CD8-positive, alpha-beta memory T cell (primary cell): ENCODE results near the gene SCAI. TPM values are rescaled to one million over a fixed set of nuclear protein-coding genes. Genes with fewer than 3 reads are reported as not detected.
"Not testable (repeated sequence)": the region's sequence is repeated elsewhere in the genome, so short reads cannot be mapped to it uniquely, and the experiment has no call there.

ENCODE experiments used
- CTCF ChIA-PET: fragments of 350-600 bp; sonication (Branson Sonifier 250); formaldehyde crosslinking; loops from one replicate; lab custom pipeline; 2021; ENCODE audit warnings: antibody characterized with exemption; lab: Charles Lee
- POLR2A ChIA-PET: fragments of 350-600 bp; sonication (Branson Sonifier 250); formaldehyde crosslinking; loops from one replicate; lab custom pipeline; 2021; ENCODE audit warnings: antibody characterized with exemption; lab: Charles Lee
- DNase-seq, 5 donors: peaks; one replicate each; pipeline versions ENCODE4 v3.0.0 to v3.0.0-alpha.2; 2020 to 2022; ENCODE audit warnings: mixed read lengths in 1 of 5
- H3K27ac ChIP-seq: one replicate; pipeline ENCODE4 v1.7.0; 2013; ENCODE audit warnings: low read depth, mild to moderate bottlenecking, low read length, moderate library complexity
- H3K27me3 ChIP-seq: 2 replicates; pipeline ENCODE4 v1.7.0; 2013; ENCODE audit warnings: low read length, mild to moderate bottlenecking; ENCODE audit not compliant: insufficient read depth, poor library complexity, severe bottlenecking
- H3K36me3 ChIP-seq: 2 replicates; pipeline ENCODE4 v1.7.0; 2013; ENCODE audit warnings: mild to moderate bottlenecking, low read length, moderate library complexity; ENCODE audit not compliant: insufficient read depth
- H3K4me1 ChIP-seq: 2 replicates; pipeline ENCODE4 v1.7.0; 2013; ENCODE audit warnings: mild to moderate bottlenecking, low read length, moderate library complexity; ENCODE audit not compliant: insufficient read depth
- H3K4me3 ChIP-seq: 2 replicates; pipeline ENCODE4 v1.7.0; 2013; ENCODE audit warnings: mild to moderate bottlenecking, low read length
- H3K9me3 ChIP-seq: 2 replicates; pipeline ENCODE4 v1.7.0; 2013; ENCODE audit warnings: mild to moderate bottlenecking, low read length
- H3K27ac Mint-ChIP-seq, 8 donors: one replicate each; pipeline ENCODE4 v1.8.0; 2020 to 2021; ENCODE audit warnings: mixed read lengths in 8 of 8, mild to moderate bottlenecking in 6 of 8, inconsistent platforms in 3 of 8, moderate library complexity in 3 of 8
- H3K27me3 Mint-ChIP-seq, 2 donors: one replicate each; pipeline ENCODE4 v1.8.0; 2020 to 2021; ENCODE audit warnings: mixed read lengths in 2 of 2, mild to moderate bottlenecking in 1 of 2, moderate library complexity in 1 of 2
- H3K36me3 Mint-ChIP-seq, 3 donors: one replicate each; pipeline ENCODE4 v1.8.0; 2020 to 2021; ENCODE audit warnings: mixed read lengths in 3 of 3, inconsistent platforms in 1 of 3, mild to moderate bottlenecking in 1 of 3
- H3K4me1 Mint-ChIP-seq, 3 donors: one replicate each; pipeline ENCODE4 v1.8.0; 2020 to 2021; ENCODE audit warnings: mixed read lengths in 3 of 3, inconsistent platforms in 1 of 3, mild to moderate bottlenecking in 1 of 3
- H3K4me3 Mint-ChIP-seq, 7 donors: one replicate each; pipeline ENCODE4 v1.8.0; 2020 to 2021; ENCODE audit warnings: mixed read lengths in 7 of 7, mild to moderate bottlenecking in 6 of 7, moderate library complexity in 4 of 7, inconsistent platforms in 2 of 7
- H3K9me3 Mint-ChIP-seq, 5 donors: one replicate each; pipeline ENCODE4 v1.8.0; 2020 to 2022; ENCODE audit warnings: mixed read lengths in 5 of 5, mild to moderate bottlenecking in 3 of 5, moderate library complexity in 2 of 5, inconsistent platforms in 1 of 5
- polyA plus RNA-seq: library from polyadenylated mRNA; unstranded; fragments of 300-500 nt; fragmentation: Illumina TruSeq; gene quantifications from one replicate; pipeline ENCODE4 v1.2.3, GENCODE V29; 2021
- total RNA-seq, 2 experiments: library from RNA; stranded (reverse); gene quantifications; one replicate each; pipeline ENCODE4 v1.2.3, GENCODE V29; 2021

SCAI gene
- 1 to 10 TPM; 8.3 to 8.5 TPM for total RNA-seq
- polyA plus RNA-seq = 0.72 TPM

DNA sequence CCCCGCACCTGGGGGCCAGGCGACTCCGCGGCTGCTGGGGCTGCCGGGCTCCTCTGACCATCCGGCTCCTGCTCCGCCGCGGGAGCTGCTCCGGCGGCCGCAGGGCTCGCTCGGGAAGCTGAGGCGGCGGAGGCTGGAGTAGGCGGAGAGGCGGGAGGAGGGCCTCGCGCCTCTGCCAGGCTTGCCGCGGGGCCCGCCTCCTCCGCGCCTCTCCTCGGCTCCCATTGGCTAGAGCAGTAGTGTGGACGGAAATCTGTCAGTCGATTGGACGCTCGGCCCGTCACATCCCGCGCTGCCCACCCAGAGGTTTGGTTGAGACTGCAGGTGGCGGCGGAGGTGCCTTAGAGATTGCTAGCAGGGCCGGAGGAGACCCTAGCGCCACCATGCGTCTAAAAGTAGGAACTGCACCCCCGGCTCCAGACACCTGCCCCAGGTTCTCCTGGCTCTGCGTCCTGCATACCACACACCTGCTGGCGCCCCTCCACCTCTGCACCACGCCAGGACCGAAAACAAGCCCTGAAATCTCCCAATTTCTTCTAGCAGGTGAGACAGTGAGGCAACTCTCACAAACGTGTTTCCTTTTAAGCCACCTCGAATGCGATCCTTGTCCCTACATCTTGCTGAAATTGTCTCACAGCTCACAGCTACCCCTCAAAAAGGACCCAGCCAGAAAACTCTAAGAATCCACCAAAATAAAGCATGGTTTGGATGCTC lies at the start of gene SCAI:
Gene SCAI (minus strand): TSS at position 152 of the 714 bp plus-strand sequence. CDS start 91 bp downstream, at position 61.
- no peaks in the 10 kb centered on the region for H3K27me3 ChIP-seq
- no peaks in the 10 kb centered on the region for H3K9me3 ChIP-seq
- peak within 1 kb of the TSS; percentile 28 to 97 (median 92) for H3K27ac Mint-ChIP-seq
- H3K27me3 Mint-ChIP-seq = no peaks in the 10 kb centered on the region
- no peak within 1 kb of the TSS for H3K27ac ChIP-seq
- POLR2A ChIA-PET = interaction anchor here (0.6 to 2.5 kb wide), 2 partner anchors 18 to 191 kb away, joined by 3 to 9 read pairs; no protein-coding TSS in a partner anchor
- no peaks in the 10 kb centered on the region for H3K9me3 Mint-ChIP-seq
- CTCF ChIA-PET = interaction anchor here (0.6 to 3.1 kb wide), 11 partner anchors 8 to 307 kb away, joined by 3 to 21 read pairs (median 3); partner anchors contain the start of gene GOLGA1
- peaks cover 0 to 18% (median 0%) of the 10 kb centered on the region in 3 donors for H3K36me3 Mint-ChIP-seq
- peaks cover 26 to 49% (median 35%) of the 10 kb centered on the region in 3 donors for H3K4me1 Mint-ChIP-seq
- DNase-seq = peak; percentile 98 to 99 (median 99)
- H3K4me3 Mint-ChIP-seq = peak within 1 kb of the TSS; percentile 89 to 99 (median 95)
- H3K36me3 ChIP-seq = peaks cover 4% of the 10 kb centered on the region
- peak within 1 kb of the TSS; percentile 35 for H3K4me3 ChIP-seq
- H3K4me1 ChIP-seq = peaks cover 15% of the 10 kb centered on the region

DNA sequence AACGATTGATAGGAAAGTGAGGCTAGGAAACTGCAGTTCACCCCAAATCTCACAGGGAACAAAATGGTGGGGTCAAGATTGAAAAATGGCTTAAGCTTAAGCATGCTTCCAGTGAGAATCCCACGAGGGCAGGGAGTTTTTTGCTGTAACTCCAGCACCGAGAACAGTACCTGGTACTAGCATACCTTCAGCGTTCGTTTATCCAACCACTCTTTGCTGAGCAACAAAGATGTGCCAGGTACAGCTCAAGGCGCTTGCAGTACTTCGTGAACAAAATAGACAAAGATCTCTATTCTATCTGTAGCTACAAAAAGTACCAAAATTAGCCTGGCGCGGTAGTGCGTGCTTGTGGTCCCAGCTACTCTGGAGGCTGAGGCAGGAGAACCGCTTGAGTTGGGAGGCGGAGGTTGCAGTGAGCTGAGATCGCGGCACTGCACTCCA lies 47.1 kb upstream of the SCAI start:
- peak overlapping the region; percentile 89 to 99 (median 96) for H3K27ac Mint-ChIP-seq
- H3K4me1 Mint-ChIP-seq = peaks cover 46 to 85% (median 73%) of the 10 kb centered on the region in 3 donors
- peaks cover 0 to 21% (median 0%) of the 10 kb centered on the region in 3 donors for H3K36me3 Mint-ChIP-seq
- H3K27me3 ChIP-seq = no peaks in the 10 kb centered on the region
- no peaks in the 10 kb centered on the region for H3K27me3 Mint-ChIP-seq
- peak in 1 of 5 donors; percentile 37 for DNase-seq
- ChIA-PET CTCF (interaction anchor here (1.1 to 1.3 kb wide), 2 partner anchors 9 to 51 kb away, joined by 4 to 7 read pairs; partner anchors contain the start of genes HSPA5 and RABEPK), POLR2A (interaction anchor here (1.2 to 1.9 kb wide), 3 partner anchors 9 to 51 kb away, joined by 8 to 11 read pairs (median 10); partner anchors contain the start of gene HSPA5)
- no peaks in the 10 kb centered on the region for H3K9me3 Mint-ChIP-seq
- H3K27ac ChIP-seq = peak overlapping the region; percentile 97
- H3K4me1 ChIP-seq = peaks cover 68% of the 10 kb centered on the region
- peak overlapping the region; percentile 94 to 98 (median 97) for H3K4me3 Mint-ChIP-seq
- H3K9me3 ChIP-seq = no peaks in the 10 kb centered on the region
- no peaks in the 10 kb centered on the region for H3K36me3 ChIP-seq
- H3K4me3 ChIP-seq = peak overlapping the region; percentile 82

DNA sequence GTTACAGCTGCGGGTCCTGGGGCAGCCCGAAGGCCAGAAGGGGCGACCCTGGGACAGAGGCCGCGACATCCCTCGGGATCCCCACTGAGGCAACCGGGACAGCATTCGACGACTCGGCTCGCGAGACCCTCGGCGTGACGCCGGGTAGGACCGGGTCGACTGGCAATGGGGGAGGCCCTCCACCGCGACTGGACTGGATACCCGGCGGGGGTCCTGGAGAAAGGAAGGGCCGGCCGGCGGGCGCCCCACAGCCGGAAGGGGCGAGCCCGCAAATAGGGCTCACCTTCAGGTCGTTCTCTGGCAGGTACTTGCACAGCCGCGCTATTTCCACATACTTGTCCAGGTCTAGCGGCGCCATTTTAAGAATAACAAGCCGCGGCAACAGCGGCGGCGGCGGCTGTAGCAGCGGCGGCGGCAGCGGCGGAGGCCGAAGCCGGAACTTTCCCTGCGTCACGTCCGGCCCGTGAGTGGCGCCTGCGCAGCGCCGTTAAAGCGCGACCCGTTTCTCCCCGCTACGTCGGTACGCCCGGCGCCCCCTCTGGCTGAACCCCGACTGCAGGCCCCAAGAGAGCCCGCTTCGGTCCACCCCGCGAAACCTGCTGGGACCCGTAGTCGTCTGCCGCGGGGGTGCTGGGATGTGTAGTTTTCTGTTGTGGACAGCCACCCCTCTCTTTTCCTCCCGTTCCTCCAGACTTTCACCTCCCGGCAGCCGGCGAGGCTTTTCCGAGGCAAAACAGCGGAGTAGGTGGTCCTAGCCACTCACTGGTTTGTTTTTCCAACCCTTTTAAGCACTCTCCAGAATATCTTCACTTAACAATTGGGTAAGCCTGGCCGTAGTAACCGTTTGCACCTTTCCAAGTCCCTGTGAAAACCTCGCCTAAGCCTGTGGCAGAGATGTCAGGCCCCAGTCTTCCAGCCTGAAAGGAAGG lies 46.3 kb upstream of the SCAI start, which contains the start of gene PPP6C:
Gene PPP6C (minus strand): TSS at position 443 of the 929 bp plus-strand sequence. CDS start 85 bp downstream, at position 358.
- Histone ChIP-seq H3K4me3 (peak within 1 kb of the TSS; percentile 98), H3K4me1 (peaks cover 64% of the 10 kb centered on the region), H3K27ac (peak within 1 kb of the TSS; percentile 97), H3K9me3 (no peaks in the 10 kb centered on the region), H3K36me3 (no peaks in the 10 kb centered on the region), H3K27me3 (no peaks in the 10 kb centered on the region)
- Mint-ChIP-seq H3K9me3 (no peaks in the 10 kb centered on the region), H3K4me3 (peak within 1 kb of the TSS; percentile 94 to 98 (median 97)), H3K36me3 (peaks cover 0 to 26% (median 0%) of the 10 kb centered on the region in 3 donors), H3K27me3 (no peaks in the 10 kb centered on the region), H3K4me1 (peaks cover 41 to 84% (median 71%) of the 10 kb centered on the region in 3 donors), H3K27ac (peak within 1 kb of the TSS; percentile 89 to 99 (median 96))
- DNase-seq = peak; percentile 96 to 98 (median 97)
- CTCF ChIA-PET = interaction anchor here (1.1 to 1.3 kb wide), 2 partner anchors 10 to 51 kb away, joined by 4 to 7 read pairs; partner anchors contain the start of genes HSPA5 and RABEPK
- POLR2A ChIA-PET = interaction anchor here (1.0 to 1.9 kb wide), 4 partner anchors 10 to 52 kb away, joined by 3 to 11 read pairs (median 9); partner anchors contain the start of gene HSPA5

DNA sequence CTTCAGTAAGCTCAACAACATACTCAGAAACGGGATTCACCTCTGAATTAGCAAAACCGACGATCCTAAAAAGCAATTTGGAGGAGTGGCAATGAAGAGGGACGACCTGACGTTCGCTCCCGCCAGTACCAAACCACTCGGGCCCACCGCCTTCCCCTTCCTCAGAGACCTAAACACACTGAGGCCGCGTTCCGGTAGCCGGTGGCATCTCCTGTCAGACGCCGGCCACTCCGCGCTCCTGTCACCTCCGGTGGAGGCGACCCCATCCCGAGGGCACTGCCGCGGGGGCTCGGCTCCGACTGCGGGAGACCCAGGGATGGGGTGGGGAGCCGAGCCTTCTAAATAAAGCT lies 45.7 kb upstream of the SCAI start:
- peak overlapping the region; percentile 98 for H3K4me3 ChIP-seq
- Mint-ChIP-seq H3K36me3 (peaks cover 0 to 27% (median 0%) of the 10 kb centered on the region in 3 donors), H3K4me3 (peak overlapping the region; percentile 94 to 98 (median 97)), H3K9me3 (no peaks in the 10 kb centered on the region), H3K27ac (peak overlapping the region; percentile 89 to 99 (median 96)), H3K27me3 (no peaks in the 10 kb centered on the region), H3K4me1 (peaks cover 40 to 82% (median 69%) of the 10 kb centered on the region in 3 donors)
- ChIA-PET POLR2A (interaction anchor here (1.0 kb wide), 1 partner anchor 11 kb away, joined by 3 read pairs; no protein-coding TSS in a partner anchor), CTCF (interaction anchor here (1.2 kb wide), 1 partner anchor 52 kb away, joined by 3 read pairs; no protein-coding TSS in a partner anchor)
- H3K9me3 ChIP-seq = no peaks in the 10 kb centered on the region
- H3K36me3 ChIP-seq = no peaks in the 10 kb centered on the region
- peak in 2 of 5 donors; percentile 35 to 47 for DNase-seq
- H3K27ac ChIP-seq = peak overlapping the region; percentile 97
- peaks cover 57% of the 10 kb centered on the region for H3K4me1 ChIP-seq
- no peaks in the 10 kb centered on the region for H3K27me3 ChIP-seq

DNA sequence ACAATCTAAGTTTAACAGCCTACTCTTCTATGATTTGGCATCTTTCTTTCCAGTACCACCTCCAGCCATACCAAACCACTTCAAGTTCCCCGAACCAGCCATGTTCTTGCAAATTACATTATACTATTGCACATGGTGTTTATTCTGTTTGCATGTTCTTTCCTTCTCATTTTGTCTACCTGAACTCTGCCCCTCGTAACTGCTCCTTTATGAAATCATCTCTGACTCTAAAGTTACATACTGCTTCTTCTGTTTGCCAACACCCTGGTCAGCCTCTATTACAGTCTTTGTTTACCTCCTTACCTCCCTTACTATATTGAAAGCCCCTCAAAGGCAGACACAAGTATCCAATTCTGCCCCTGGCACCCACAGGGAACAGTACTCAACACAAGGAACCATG lies 40.2 kb upstream of the SCAI start:
- H3K4me3 Mint-ChIP-seq = no peak overlapping the region
- H3K36me3 Mint-ChIP-seq = peaks cover 0 to 37% (median 4%) of the 10 kb centered on the region in 3 donors
- Histone ChIP-seq H3K27me3 (no peaks in the 10 kb centered on the region), H3K4me1 (peaks cover 20% of the 10 kb centered on the region), H3K27ac (no peak overlapping the region), H3K36me3 (no peaks in the 10 kb centered on the region), H3K9me3 (no peaks in the 10 kb centered on the region), H3K4me3 (no peak overlapping the region)
- H3K27me3 Mint-ChIP-seq = no peaks in the 10 kb centered on the region
- no peak for DNase-seq
- CTCF ChIA-PET = no interaction called here
- peak overlapping the region in 3 of 8 donors; percentile 0 to 90 (median 28) for H3K27ac Mint-ChIP-seq
- POLR2A ChIA-PET = no interaction called here
- H3K4me1 Mint-ChIP-seq = peaks cover 59 to 91% (median 86%) of the 10 kb centered on the region in 3 donors
- no peaks in the 10 kb centered on the region for H3K9me3 Mint-ChIP-seq

DNA sequence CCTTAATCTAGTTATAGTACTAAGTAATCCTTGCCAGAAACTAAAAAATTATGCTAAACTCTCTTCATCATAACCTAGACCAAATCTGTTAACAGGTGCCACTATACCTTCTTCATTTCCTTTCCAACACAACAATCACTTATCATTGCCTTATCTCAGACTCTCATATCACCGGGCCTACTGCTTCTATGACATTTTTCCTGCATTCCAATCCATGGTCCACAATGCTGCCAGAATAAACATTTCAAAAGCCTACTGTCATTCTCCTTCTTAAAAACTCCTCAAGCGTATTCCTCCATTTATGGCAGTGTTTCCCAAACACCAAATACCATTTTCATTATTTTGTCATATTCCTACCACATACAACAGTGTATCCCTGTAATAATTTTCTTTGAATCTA lies 39.7 kb upstream of the SCAI start:
- Mint-ChIP-seq H3K4me1 (peaks cover 63 to 92% (median 87%) of the 10 kb centered on the region in 3 donors), H3K9me3 (no peaks in the 10 kb centered on the region), H3K27me3 (no peaks in the 10 kb centered on the region), H3K27ac (peak overlapping the region in 6 of 8 donors; percentile 0 to 90 (median 12)), H3K36me3 (peaks cover 0 to 40% (median 5%) of the 10 kb centered on the region in 3 donors), H3K4me3 (no peak overlapping the region)
- H3K27me3 ChIP-seq = no peaks in the 10 kb centered on the region
- H3K4me3 ChIP-seq = no peak overlapping the region
- POLR2A ChIA-PET = no interaction called here
- no peak for DNase-seq
- H3K9me3 ChIP-seq = no peaks in the 10 kb centered on the region
- H3K36me3 ChIP-seq = no peaks in the 10 kb centered on the region
- no peak overlapping the region for H3K27ac ChIP-seq
- peaks cover 17% of the 10 kb centered on the region for H3K4me1 ChIP-seq
- CTCF ChIA-PET = no interaction called here

DNA sequence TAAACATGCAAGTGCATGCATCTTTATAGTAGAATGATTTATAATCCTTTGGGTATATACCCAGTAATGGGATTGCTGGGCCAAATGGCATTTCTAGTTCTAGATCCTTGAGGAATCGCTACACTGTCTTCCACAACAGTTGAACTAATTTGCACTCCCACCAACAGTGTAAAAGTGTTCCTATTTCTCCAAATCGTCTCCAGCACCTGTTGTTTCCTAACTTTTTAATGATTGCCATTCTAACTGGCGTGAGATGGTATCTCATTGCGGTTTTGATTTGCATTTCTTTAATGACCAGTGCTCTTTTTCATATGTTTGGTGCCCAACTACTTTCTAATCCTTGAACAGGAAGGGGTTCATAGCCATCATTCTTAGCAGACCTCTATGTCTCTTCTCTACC lies 38.4 kb upstream of the SCAI start:
- peak overlapping the region in 5 of 8 donors; percentile 5 to 68 (median 48) for H3K27ac Mint-ChIP-seq
- H3K9me3 ChIP-seq, POLR2A ChIA-PET, CTCF ChIA-PET, H3K4me3 ChIP-seq, DNase-seq, H3K4me3 Mint-ChIP-seq, H3K4me1 ChIP-seq, H3K9me3 Mint-ChIP-seq, H3K27me3 ChIP-seq, H3K27me3 Mint-ChIP-seq, H3K27ac ChIP-seq, H3K36me3 ChIP-seq: not testable (repeated sequence)
- H3K36me3 Mint-ChIP-seq = peaks cover 0 to 38% (median 5%) of the 10 kb centered on the region in 3 donors
- peaks cover 63 to 89% (median 85%) of the 10 kb centered on the region in 3 donors for H3K4me1 Mint-ChIP-seq
